GM19099 (cell line): Measurements from ENCODE around the gene TNNI3K.

Experiments
- POLR2A ChIP-seq: IDR thresholded peaks from 3 replicates; pipeline ENCODE4 v1.6.1; 2011; ENCODE audit warnings: low read depth; ENCODE audit not compliant: insufficient read length; ENCODE audit errors: extremely low read depth

The TNNI3K gene

DNA sequence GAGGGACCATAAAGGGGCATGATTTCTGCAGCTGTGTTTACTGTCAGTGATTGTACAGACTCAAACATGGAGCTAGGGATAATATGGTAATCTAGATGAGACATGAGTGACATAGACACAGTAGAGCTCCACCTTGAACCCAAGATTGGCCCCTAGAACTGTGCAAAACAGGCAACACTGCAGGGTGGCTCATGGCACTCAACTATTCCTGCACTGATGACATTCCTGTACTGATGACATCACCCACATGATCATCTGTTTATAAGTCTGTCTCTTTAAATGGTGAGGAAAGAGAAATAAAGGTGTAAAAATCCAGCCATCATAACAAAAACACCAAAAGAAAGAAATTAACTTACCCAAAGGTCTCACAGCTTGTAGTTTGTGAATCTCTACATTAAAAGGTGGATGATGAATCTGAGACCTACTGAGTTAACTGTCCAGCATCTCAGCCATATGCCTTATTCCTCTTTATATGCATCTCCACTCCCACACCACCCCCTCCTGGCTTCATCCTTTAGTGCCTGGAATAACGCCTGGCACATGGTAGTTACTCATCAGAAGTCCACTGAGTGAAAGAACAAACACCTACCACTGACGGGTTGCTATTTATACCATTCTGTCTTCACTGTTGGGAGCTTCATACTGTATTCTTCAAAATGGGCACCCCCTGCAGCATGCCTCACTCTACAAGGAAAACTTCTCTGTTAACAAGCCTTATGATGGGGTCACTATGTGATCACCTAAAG lies 277.2 kb downstream of the TNNI3K start, which contains the start of gene LRRC53:
LRRC53 (minus strand) TSS at position 442 of the 746 bp plus-strand sequence. CDS start 29,262 bp downstream, outside the sequence.
- no peak for TF ChIP-seq POLR2A

DNA sequence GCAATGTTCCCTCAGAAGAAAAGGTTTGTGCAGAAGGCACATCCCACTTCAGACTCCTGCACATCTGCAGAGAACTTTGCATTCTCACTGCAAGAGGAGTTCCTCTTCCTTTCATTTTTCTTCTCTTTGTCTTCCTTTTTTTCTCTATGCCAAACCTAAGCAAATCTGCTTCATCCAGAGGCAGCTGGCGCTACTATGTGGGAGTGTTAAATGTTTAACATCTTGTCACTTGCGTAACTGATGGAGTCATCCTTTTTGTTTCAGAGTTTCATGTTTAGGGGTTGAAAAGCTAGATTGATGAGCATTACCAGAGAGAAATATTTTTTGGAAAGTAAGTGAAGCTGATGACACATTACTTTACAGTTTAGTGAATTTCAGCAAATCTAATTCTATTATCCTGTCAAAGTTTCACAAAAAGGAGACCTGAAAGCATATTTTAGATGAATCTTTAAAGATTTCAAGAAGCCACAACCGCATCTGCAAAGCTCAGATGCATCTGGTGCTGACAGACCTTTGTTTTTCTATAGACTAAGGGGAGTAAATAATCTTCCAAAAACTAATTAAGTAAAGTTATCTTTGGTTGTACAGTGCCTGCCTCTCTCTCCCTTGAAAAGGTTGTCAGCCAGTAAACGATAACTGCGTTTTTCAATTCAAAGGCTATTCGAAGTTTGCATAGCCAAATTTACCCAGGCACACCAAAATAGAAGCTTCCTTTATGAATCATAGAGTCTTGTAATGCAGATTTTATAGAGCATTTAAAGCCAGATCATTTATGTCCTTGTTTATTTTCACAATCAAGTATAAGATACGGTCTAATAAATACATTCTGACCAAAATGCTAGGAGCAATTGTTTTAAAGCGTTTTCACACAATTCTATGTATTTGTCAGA lies 278.5 kb downstream of the TNNI3K start:
- TF ChIP-seq POLR2A: no peak

DNA sequence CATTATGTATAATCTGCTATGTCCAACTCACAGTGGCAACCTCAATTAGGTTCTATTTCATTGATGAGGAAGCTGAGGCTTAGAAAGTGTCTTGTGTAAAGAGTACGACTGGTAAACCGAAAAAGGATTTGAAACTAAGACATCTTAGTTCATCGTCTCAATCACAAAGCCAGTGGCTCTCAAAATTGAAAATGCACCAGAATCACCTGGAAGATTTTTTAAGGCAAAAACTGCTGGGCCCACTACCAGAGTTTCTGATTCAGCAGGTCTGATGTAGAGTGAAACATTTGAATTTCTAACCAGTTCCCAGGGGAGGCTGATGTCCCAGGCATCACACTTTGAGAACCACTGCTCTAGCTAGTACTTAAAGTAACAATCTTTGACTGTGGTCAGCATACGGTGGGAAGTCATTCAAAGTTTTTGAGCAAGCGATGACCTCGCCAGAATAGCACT lies 282.4 kb downstream of the TNNI3K start:
- no peak for TF ChIP-seq POLR2A

DNA sequence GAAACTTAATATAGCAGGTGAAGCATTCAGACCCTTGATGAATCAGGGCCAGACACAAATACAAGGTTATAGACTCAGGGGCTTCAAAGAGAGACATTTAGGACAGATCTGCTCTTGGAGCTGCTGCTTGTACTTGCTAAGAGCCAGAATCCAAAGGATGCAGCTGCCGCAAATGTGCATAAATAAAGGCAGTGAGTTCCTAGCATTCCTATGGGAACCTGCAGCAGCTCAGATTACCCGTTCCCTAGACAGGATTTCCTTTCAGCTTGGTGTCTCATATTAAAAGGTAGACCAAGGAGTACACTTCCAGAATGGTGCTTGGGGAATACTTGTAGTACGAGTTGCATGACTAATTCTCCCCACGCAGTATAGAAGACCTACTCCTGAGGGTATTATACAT lies 287.0 kb downstream of the TNNI3K start:
- no peak for TF ChIP-seq POLR2A

DNA sequence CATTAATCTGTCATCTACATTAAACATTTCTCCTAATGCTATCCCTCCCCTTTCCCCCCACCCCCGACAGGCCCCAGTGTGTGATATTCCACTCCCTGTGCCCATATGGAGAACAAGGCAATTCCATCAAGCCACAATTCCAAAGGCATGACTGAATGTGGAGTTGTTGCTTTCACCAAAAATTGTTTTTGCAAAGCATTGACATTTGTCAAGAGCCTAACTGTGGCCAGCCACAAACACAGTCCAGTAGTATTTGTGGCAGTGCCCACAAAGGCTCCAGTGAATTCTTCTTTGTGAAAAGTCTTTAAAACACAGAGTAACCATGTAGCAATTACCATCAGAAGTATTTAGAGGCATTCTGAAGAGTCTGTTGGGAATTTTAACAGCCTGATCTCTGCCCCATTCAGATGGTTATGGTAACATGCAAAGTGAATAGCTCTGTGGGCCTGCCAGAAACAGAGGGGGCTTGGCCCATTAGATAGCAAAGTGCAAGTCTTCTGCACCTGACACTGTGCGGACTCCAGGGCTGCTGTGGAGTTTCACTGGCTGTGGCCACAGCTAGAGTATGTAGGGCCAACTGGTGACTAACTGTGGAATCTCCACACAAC lies 288.8 kb downstream of the TNNI3K start:
- TF ChIP-seq POLR2A: no peak

DNA sequence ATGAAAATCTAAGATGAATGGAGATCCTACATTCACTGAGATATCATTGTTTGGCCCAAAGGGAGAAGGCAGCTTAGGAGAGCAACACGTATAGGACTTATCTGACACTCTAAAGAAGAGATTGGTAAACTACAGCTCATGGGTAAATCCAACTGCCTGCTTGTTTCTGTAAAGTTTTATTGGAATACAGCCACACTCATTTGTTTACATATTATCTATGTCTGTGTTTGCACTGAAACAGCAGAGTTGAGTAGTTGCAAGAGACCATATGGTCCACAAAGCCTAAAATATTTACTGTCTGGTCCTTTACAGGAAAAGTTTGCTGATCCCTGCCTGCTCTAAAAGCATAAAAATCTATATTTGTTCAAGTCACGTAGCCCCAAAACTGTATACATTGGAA lies 291.5 kb downstream of the TNNI3K start:
- TF ChIP-seq POLR2A: no peak

DNA sequence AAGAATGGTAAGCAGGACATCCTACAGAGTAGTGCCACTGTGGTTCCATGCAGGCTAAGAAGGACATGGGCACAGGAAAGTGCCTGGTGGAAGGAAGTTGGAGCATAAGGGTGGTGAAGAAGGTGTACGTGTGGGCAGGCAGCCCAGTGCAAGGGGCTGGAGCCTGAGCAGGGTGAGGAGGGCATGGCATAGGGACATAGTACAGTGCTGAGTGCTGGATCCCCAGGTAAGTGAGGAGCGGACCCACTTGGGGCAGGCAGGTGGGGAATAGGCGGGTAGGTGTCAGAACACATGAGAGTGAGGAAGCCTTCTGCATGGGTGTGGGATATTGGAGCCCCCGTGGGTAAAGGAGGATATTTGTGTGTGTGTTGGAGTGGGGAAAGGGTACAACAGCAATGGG lies 292.9 kb downstream of the TNNI3K start:
- TF ChIP-seq POLR2A: no peak

DNA sequence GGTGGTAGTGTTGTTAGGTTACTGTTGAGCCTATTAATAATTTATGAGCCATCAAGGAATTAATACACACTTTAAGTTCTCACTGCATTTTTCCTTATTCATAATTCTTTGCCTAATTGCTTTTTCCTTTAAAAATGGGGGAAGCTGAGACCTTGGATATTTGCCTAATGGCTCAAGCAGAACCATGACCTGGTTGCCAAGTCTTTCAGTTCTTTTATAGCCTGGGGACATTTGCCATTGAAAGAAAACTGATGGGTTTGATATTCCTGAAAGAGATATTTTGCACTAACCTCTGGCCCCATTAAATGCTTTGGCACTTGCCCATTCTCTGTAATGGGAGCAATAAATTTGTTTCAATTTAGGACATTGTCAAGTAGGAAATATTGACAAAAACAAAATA lies 295.7 kb downstream of the TNNI3K start:
- no peak for TF ChIP-seq POLR2A

DNA sequence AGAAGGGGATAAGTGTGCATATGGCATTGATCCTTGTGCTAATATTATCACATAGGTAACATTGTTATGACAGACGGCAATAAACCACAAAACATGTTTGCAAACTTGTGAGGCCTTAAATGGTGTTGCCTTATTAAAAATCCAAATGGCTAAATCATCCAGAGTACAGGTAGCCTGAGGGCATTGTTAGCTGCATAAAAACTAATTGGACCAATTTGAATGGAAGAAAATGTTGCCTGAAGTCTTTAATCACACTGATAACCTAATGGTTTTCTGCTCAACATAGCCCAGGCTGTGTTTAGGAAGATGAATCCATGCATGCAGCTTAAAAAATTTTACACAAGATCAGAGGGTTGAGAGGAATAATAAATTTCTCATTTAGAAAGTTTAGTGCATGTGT lies 296.6 kb downstream of the TNNI3K start:
- no peak for TF ChIP-seq POLR2A

DNA sequence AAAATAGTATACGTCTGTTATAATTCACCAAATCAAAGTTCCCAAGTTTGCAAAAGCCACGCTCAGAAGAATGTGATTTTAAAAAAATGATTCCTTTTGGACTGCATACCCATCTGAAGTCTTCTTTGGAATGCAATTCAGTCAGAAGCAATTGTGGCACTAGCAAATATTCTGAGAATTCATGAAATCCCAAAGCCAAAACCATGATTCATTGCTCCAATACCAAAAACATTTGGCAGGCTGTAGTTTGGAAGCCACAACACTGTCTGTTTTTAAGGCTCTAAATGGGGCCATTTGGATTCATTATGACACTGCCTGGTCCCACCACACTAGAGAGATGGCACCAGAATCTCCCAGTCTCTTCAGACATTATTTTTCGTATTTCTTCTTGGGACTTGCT lies 299.1 kb downstream of the TNNI3K start:
- TF ChIP-seq POLR2A: no peak

DNA sequence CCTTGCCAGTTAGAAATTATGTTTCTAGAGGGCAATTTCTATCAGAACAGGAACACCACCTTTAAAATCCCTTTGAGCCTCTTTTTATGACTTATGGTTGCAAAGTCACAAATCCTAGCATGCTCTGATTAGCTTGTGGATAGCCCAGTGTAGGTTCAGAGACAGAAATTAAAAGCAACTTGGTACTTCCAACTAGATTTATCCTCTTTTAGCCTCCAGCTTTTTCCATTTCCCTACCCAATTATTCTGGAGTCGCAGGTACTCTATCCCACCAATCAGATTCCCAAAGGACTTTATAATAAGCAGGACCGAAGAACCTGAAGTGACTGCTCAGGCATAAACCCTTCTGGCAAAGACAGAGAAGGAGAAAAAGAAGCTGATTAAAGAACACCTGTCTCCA lies 310.6 kb downstream of the TNNI3K start:
- TF ChIP-seq POLR2A: no peak

DNA sequence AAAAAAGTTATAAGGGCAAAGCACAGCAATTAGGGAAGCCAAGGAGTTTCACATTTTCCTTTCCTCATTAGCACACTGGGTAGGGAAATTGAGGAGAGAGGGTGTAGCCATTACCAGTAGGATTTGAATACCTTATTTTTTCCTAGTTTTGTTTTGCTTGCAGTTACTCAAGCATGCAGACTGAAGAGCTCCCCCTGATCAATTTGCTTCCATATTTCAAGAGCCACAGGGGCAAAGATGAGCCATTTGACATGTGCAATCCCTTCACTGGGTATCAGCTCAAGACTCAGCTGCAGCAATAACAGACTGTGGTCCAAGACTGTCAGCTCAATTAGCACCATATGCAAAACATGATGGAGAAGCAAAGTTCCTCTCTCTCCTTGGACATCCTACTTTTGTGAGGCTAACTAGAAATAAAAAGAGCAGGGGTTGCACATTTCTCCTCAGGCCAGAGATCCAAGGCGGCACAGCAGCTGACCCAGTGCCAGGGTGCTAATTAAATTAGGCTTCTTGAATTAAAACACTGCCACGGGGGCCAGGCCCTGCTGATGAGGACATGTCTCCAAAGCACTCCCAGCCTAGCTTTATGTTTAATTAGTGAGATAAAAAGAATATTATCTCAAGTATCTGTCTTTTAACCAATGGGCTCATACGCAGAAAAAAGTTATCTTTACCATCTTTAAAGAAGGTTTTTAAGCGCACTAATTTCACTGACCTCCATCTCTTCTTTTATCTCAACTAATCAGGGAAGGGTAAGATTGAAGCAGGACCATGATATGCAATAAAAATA lies 314.0 kb downstream of the TNNI3K start:
- no peak for TF ChIP-seq POLR2A

DNA sequence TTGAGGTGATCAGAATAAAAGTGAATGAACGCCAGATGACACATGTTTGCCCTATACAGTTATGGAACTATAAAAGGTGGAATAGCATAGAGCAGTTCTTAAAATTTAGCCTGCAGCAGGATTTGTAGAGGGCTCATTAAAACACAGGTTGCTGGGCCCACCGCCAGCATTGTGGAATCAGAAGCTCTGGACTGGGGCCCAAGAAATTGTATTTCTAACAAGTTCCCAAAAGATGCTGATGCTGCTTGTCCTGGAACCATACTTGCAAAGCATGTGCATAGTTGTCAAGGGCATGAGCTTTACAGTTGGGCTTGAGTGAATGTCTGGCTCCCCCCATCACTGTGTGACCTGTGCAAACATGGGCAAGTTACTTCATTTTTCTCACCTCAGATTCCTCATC lies 314.7 kb downstream of the TNNI3K start:
- no peak for TF ChIP-seq POLR2A

DNA sequence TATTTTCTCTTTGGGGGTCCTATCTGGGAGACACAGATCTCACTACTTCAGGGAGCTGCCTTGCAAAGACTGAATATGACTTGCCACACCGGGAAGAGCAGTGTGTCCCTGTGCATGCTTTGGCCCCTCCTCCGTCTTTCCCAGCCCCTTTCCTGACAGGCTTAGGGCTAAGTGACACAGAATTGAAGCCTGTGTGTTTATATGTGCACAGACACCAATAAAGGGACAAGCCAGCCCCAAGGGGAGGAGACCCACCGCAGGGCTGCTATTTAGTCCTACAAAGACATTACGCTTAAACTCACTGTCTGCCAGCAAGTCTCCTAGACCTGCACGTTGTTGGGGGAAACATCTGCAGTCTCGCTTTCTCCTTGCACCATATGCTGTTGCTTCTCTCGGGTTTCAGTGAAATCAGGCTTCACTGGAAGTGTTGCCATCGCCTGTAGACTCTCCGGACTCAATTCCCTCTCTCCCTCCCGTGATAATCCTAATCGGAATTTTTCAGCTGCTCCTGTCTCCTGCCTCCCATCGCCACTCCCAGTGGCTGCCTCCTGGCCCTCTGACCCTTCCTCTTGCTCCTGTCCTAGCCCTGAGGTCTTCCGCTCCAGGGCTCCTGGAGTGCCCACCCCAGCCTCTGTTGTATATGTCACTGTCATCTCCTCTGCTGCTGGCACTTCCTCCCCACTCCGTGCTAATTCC lies 335.8 kb downstream of the TNNI3K start:
- no peak for TF ChIP-seq POLR2A
